HEK293 (cell line): Measurements from ENCODE around the gene EPHX1.
A peak's percentile ranks its signal among the peaks of the same experiment; 100 is the strongest.

Experiments used
- CTCF ChIA-PET: fragments of 350-600 bp; formaldehyde crosslinking; extraction: SDS; loops from one replicate; lab custom pipeline; 2021; ENCODE audit warnings: antibody characterized with exemption; lab: Yijun Ruan, JAX
- POLR2A ChIA-PET: fragments of 300-600 bp; formaldehyde crosslinking; extraction: SDS; loops from one replicate; lab custom pipeline; 2020; ENCODE audit warnings: antibody characterized with exemption, inconsistent platforms; lab: Yijun Ruan, JAX
- H3K27ac ChIP-seq: fragments of 200-500 bp; sonication (Bioruptor generic); 2 replicates; pipeline ENCODE4 v1.5.1; 2014; ENCODE audit warnings: low read depth, low read length, control low read depth, inconsistent platforms; ENCODE audit errors: extremely low read depth
- H3K36me3 ChIP-seq, 2 experiments: fragments of 200-500 bp in 1 of 2; sonication (Bioruptor generic) in 1 of 2; 1 replicate in 1 of 2; 2 replicates in 1 of 2; pipeline ENCODE4 v1.5.1; 2014 to 2017; ENCODE audit warnings: inconsistent platforms in 2 of 2, low read length in 2 of 2; ENCODE audit not compliant: control insufficient read depth in 2 of 2, insufficient read depth in 1 of 2
- H3K4me1 ChIP-seq: fragments of 200-500 bp; sonication (Bioruptor generic); 2 replicates; pipeline ENCODE4 v1.5.1; 2014; ENCODE audit warnings: mild to moderate bottlenecking, low read length, inconsistent platforms; ENCODE audit not compliant: control insufficient read depth, insufficient read depth
- H3K4me3 ChIP-seq: 2 replicates; pipeline ENCODE4 v1.5.1; 2011; ENCODE audit warnings: low read depth, mild to moderate bottlenecking, control low read depth, low read length, moderate library complexity
- H3K9me3 ChIP-seq: fragments of 200-500 bp; sonication (Bioruptor generic); 2 replicates; pipeline ENCODE4 v1.5.1; 2014; ENCODE audit warnings: low read depth, low read length, inconsistent platforms; ENCODE audit not compliant: control insufficient read depth, insufficient read depth
- GLI2 ChIP-seq: fragments of 450-650 bp; formaldehyde crosslinking; IDR thresholded peaks from 2 replicates; pipeline ENCODE4; 2017; ENCODE audit warnings: missing biosample characterization, missing genetic modification characterization, low read depth, borderline replicate concordance
- GLI4 ChIP-seq: fragments of 450-650 bp; formaldehyde crosslinking; IDR thresholded peaks from 2 replicates; pipeline ENCODE4 v1.5.1; 2016; ENCODE audit warnings: missing biosample characterization, missing genetic modification characterization
- GLIS1 ChIP-seq: fragments of 450-650 bp; formaldehyde crosslinking; IDR thresholded peaks from 2 replicates; pipeline ENCODE4 v1.5.1; 2016; ENCODE audit warnings: missing biosample characterization, missing genetic modification characterization
- HOXA7 ChIP-seq: sonication (generic); formaldehyde crosslinking; IDR thresholded peaks from 2 replicates; pipeline ENCODE4 v1.8.1; 2022; ENCODE audit warnings: missing genetic modification reagents, borderline replicate concordance
- KLF17 ChIP-seq: fragments of 450-650 bp; formaldehyde crosslinking; IDR thresholded peaks from 2 replicates; pipeline ENCODE4 v1.5.1; 2016; ENCODE audit warnings: missing biosample characterization, missing genetic modification characterization
- KLF9 ChIP-seq: fragments of 450-650 bp; formaldehyde crosslinking; IDR thresholded peaks from 2 replicates; pipeline ENCODE4 v1.5.1; 2016; ENCODE audit warnings: missing biosample characterization, missing genetic modification characterization, low read depth
- PRDM1 ChIP-seq: fragments of 450-650 bp; formaldehyde crosslinking; IDR thresholded peaks from 2 replicates; pipeline ENCODE4; 2016; ENCODE audit warnings: missing biosample characterization, missing genetic modification characterization
- SP3 ChIP-seq: fragments of 450-650 bp; formaldehyde crosslinking; IDR thresholded peaks from 2 replicates; pipeline ENCODE4 v1.5.1; 2016; ENCODE audit warnings: missing biosample characterization, missing genetic modification characterization
- WT1 ChIP-seq: fragments of 450-650 bp; formaldehyde crosslinking; IDR thresholded peaks from 2 replicates; pipeline ENCODE4 v1.5.1; 2016; ENCODE audit warnings: missing biosample characterization, missing genetic modification characterization
- ZFHX2 ChIP-seq: fragments of 450-650 bp; formaldehyde crosslinking; conservative IDR thresholded peaks from 2 replicates; pipeline ENCODE4 v1.5.1; 2016; ENCODE audit warnings: missing biosample characterization, missing genetic modification characterization
- ZFP3 ChIP-seq: fragments of 450-650 bp; formaldehyde crosslinking; IDR thresholded peaks from 2 replicates; pipeline ENCODE4 v1.5.1; 2016; ENCODE audit warnings: low read depth, missing biosample characterization, missing genetic modification characterization
- ZIC2 ChIP-seq: fragments of 450-650 bp; formaldehyde crosslinking; IDR thresholded peaks from 2 replicates; pipeline ENCODE4 v1.5.1; 2016; ENCODE audit warnings: missing biosample characterization, missing genetic modification characterization
- ZNF18 ChIP-seq: fragments of 450-650 bp; formaldehyde crosslinking; IDR thresholded peaks from 2 replicates; pipeline ENCODE4 v1.5.1; 2016; ENCODE audit warnings: missing biosample characterization, missing genetic modification characterization
- ZNF202 ChIP-seq: fragments of 450-650 bp; formaldehyde crosslinking; IDR thresholded peaks from 2 replicates; pipeline ENCODE4 v1.5.1; 2016; ENCODE audit warnings: missing biosample characterization, missing genetic modification characterization, borderline replicate concordance
- ZNF23 ChIP-seq: fragments of 450-650 bp; formaldehyde crosslinking; IDR thresholded peaks from 2 replicates; pipeline ENCODE4 v1.5.1; 2016; ENCODE audit warnings: missing biosample characterization, missing genetic modification characterization, borderline replicate concordance
- ZNF26 ChIP-seq: fragments of 450-650 bp; formaldehyde crosslinking; IDR thresholded peaks from 2 replicates; pipeline ENCODE4 v1.5.1; 2016; ENCODE audit warnings: missing biosample characterization, missing genetic modification characterization
- ZNF292 ChIP-seq: fragments of 450-650 bp; formaldehyde crosslinking; IDR thresholded peaks from 2 replicates; pipeline ENCODE4 v1.5.1; 2016; ENCODE audit warnings: low read depth, missing biosample characterization, missing genetic modification characterization, borderline replicate concordance
- ZNF335 ChIP-seq: fragments of 450-650 bp; formaldehyde crosslinking; conservative IDR thresholded peaks from 2 replicates; pipeline ENCODE4 v1.5.1; 2016; ENCODE audit warnings: missing biosample characterization, missing genetic modification characterization
- ZNF426 ChIP-seq: fragments of 450-650 bp; formaldehyde crosslinking; IDR thresholded peaks from 2 replicates; pipeline ENCODE4 v1.5.1; 2017; ENCODE audit warnings: missing biosample characterization, missing genetic modification characterization, mild to moderate bottlenecking, inconsistent platforms, moderate library complexity
- ZNF621 ChIP-seq: fragments of 450-650 bp; formaldehyde crosslinking; IDR thresholded peaks from 2 replicates; pipeline ENCODE4 v1.5.1; 2017; ENCODE audit warnings: missing biosample characterization, missing genetic modification characterization
- ZNF626 ChIP-seq: fragments of 450-650 bp; sonication (Bioruptor Pico); formaldehyde crosslinking; IDR thresholded peaks from 2 replicates; pipeline ENCODE4 v1.5.1; 2018; ENCODE audit warnings: missing biosample characterization, missing genetic modification characterization, inconsistent platforms
- ZNF777 ChIP-seq: fragments of 450-650 bp; formaldehyde crosslinking; IDR thresholded peaks from 2 replicates; pipeline ENCODE4 v1.5.1; 2017; ENCODE audit warnings: missing biosample characterization, missing genetic modification characterization, borderline replicate concordance
- ZNF791 ChIP-seq: fragments of 450-650 bp; formaldehyde crosslinking; IDR thresholded peaks from 2 replicates; pipeline ENCODE4 v1.5.1; 2016; ENCODE audit warnings: missing biosample characterization, missing genetic modification characterization
- TF ChIP-seq, protein P1 (sequence below): fragments of 450-650 bp; formaldehyde crosslinking; IDR thresholded peaks from 2 replicates; pipeline ENCODE4 v1.5.1; 2016; ENCODE audit warnings: missing biosample characterization, missing genetic modification characterization

The EPHX1 gene

DNA sequence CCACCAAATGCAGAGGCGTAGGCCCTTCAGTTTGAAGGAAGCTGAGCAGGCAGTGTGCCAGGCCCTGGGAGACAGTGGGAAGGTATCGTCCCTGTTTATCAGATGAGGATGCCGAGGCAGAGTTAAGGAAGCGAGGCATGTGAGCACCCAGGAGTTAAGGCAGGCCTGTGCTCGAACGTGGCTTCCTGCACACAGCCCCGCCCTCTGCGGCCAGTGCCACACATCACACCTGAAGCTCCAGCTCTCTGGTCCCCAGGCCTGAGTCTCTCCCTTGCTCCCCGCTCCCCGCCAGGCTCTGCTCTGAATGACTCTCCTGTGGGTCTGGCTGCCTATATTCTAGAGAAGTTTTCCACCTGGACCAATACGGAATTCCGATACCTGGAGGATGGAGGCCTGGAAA lies 32.1 kb downstream of the EPHX1 start:
- Histone ChIP-seq H3K27ac (no peak overlapping the region), H3K4me3 (no peak overlapping the region), H3K4me1 (no peaks in the 10 kb centered on the region), H3K9me3 (no peaks in the 10 kb centered on the region), H3K36me3 (peaks cover 0 to 64% of the 10 kb centered on the region in 2 experiments; a peak in 2 of 3 replicates)
- ChIA-PET CTCF (interaction anchor here (0.5 to 8.2 kb wide), 2 partner anchors 276 to 363 kb away, joined by 3 to 104 read pairs; no protein-coding TSS in a partner anchor), POLR2A (interaction anchor here (0.5 to 0.9 kb wide), 3 partner anchors 8 to 63 kb away, joined by 3 to 5 read pairs (median 3); no protein-coding TSS in a partner anchor)
- peak; percentile 26; the same call in 1 of the 2 replicates for TF ChIP-seq GLIS1
- no peak for TF ChIP-seq ZNF777 (tag by site-specific recombination)

- Histone ChIP-seq H3K4me1 (no peaks in the 10 kb centered on the region), H3K4me3 (no peak overlapping the region), H3K36me3 (peaks cover 0 to 72% of the 10 kb centered on the region in 2 experiments; a peak in 2 of 3 replicates), H3K9me3 (no peaks in the 10 kb centered on the region), H3K27ac (no peak overlapping the region)
- ChIA-PET POLR2A (interaction anchor here (0.5 to 0.6 kb wide), 2 partner anchors 13 to 16 kb away, joined by 3 to 6 read pairs; no protein-coding TSS in a partner anchor), CTCF (interaction anchor here (0.6 to 8.2 kb wide), 3 partner anchors 71 to 364 kb away, joined by 3 to 104 read pairs (median 3); no protein-coding TSS in a partner anchor)
- TF ChIP-seq ZNF202 = no peak
- peak; percentile 95 for TF ChIP-seq ZFP3 (tag by site-specific recombination)
- 0 out of 2 replicates have a peak, but pooled peaks have one; percentile 23 for TF ChIP-seq KLF17 (tag by site-specific recombination)
- TF ChIP-seq PRDM1 (tag by site-specific recombination) = no peak
- TF ChIP-seq ZNF26 (tag by site-specific recombination) = no peak
- 0 out of 2 replicates have a peak, but pooled peaks have one; percentile 21 for TF ChIP-seq ZNF335 (tag by site-specific recombination)
- no peak for TF ChIP-seq WT1 (tag by site-specific recombination)
- TF ChIP-seq SP3 (tag by site-specific recombination) = no peak
Observed at GRCh38 chr1:225842788-225843425, 33.0 kb downstream of the EPHX1 start.

- H3K9me3 ChIP-seq = no peaks in the 10 kb centered on the region
- no peaks in the 10 kb centered on the region for H3K4me1 ChIP-seq
- H3K4me3 ChIP-seq = no peak overlapping the region
- no peak overlapping the region for H3K27ac ChIP-seq
- peaks cover 0 to 75% of the 10 kb centered on the region in 2 experiments; a peak in 2 of 3 replicates for H3K36me3 ChIP-seq
- POLR2A ChIA-PET = interaction anchor here (0.6 kb wide), 1 partner anchor 16 kb away, joined by 6 read pairs; no protein-coding TSS in a partner anchor
- CTCF ChIA-PET = interaction anchor here (0.6 to 8.2 kb wide), 6 partner anchors 13 to 364 kb away, joined by 3 to 104 read pairs (median 3); partner anchors contain the start of gene SRP9
- TF ChIP-seq, protein P1, sequence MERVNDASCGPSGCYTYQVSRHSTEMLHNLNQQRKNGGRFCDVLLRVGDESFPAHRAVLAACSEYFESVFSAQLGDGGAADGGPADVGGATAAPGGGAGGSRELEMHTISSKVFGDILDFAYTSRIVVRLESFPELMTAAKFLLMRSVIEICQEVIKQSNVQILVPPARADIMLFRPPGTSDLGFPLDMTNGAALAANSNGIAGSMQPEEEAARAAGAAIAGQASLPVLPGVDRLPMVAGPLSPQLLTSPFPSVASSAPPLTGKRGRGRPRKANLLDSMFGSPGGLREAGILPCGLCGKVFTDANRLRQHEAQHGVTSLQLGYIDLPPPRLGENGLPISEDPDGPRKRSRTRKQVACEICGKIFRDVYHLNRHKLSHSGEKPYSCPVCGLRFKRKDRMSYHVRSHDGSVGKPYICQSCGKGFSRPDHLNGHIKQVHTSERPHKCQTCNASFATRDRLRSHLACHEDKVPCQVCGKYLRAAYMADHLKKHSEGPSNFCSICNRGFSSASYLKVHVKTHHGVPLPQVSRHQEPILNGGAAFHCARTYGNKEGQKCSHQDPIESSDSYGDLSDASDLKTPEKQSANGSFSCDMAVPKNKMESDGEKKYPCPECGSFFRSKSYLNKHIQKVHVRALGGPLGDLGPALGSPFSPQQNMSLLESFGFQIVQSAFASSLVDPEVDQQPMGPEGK (tag by site-specific recombination) = no peak
- TF ChIP-seq ZFHX2 = no peak
- TF ChIP-seq ZNF626 (tag by site-specific recombination) = no peak
- TF ChIP-seq ZNF621 (tag by site-specific recombination) = no peak
- TF ChIP-seq HOXA7 (CRISPR knock-in tag) = no peak
- no peak for TF ChIP-seq ZNF18 (tag by site-specific recombination)
- TF ChIP-seq ZNF791 = no peak
- TF ChIP-seq ZNF23 (tag by site-specific recombination) = no peak
- no peak for TF ChIP-seq ZNF426
- no peak for TF ChIP-seq KLF9 (tag by site-specific recombination)
- TF ChIP-seq GLI2 (tag by site-specific recombination) = no peak
- no peak for TF ChIP-seq GLI4 (tag by site-specific recombination)
- no peak for TF ChIP-seq ZNF292
- TF ChIP-seq ZIC2 (tag by site-specific recombination) = no peak
Observed at GRCh38 chr1:225843426-225843795, 33.5 kb downstream of the EPHX1 start.
